ENCODE data around the gene TMEM182.

TMEM182 gene

GRCh38 chr2:102768253-102768652 lies 6.4 kb downstream of the TMEM182 start:
- DNase-seq (ENCODE audit: low spot score): no peak

- no peak for DNase-seq (ENCODE audit: low spot score)
These were observed 7.1 kb downstream of the TMEM182 start for GRCh38 chr2:102768892-102769291.

- no peak for DNase-seq (ENCODE audit: low spot score)
These were observed 8.7 kb downstream of the TMEM182 start for GRCh38 chr2:102770506-102770905.

- DNase-seq (ENCODE audit: low spot score): no peak
These were observed 9.3 kb downstream of the TMEM182 start for GRCh38 chr2:102771114-102771513.

- no peak for DNase-seq (ENCODE audit: low spot score)
These were observed 10.8 kb downstream of the TMEM182 start for GRCh38 chr2:102772659-102773058.

GRCh38 chr2:102773149-102773705 lies 11.4 kb downstream of the TMEM182 start:
- DNase-seq (ENCODE audit: low spot score): no peak

- no peak for DNase-seq (ENCODE audit: low spot score)
These were observed 16.4 kb downstream of the TMEM182 start for GRCh38 chr2:102778260-102778659.

GRCh38 chr2:102780467-102780866 lies 18.6 kb downstream of the TMEM182 start:
- DNase-seq (ENCODE audit: low spot score): no peak

GRCh38 chr2:102782187-102782586 lies 20.4 kb downstream of the TMEM182 start:
- no peak for DNase-seq (ENCODE audit: low spot score)

GRCh38 chr2:102782933-102783332 lies 21.1 kb downstream of the TMEM182 start:
- DNase-seq (ENCODE audit: low spot score): no peak

- no peak for DNase-seq (ENCODE audit: low spot score)
These were observed 21.8 kb downstream of the TMEM182 start for GRCh38 chr2:102783506-102784183.

- no peak for DNase-seq (ENCODE audit: low spot score)
These were observed 23.1 kb downstream of the TMEM182 start for GRCh38 chr2:102784940-102785339.

- DNase-seq (ENCODE audit: low spot score): no peak
These were observed 26.5 kb downstream of the TMEM182 start for GRCh38 chr2:102788216-102788884.

GRCh38 chr2:102788885-102789260 lies 27.0 kb downstream of the TMEM182 start:
- no peak for DNase-seq (ENCODE audit: low spot score)

- DNase-seq (ENCODE audit: low spot score): no peak
These were observed 27.7 kb downstream of the TMEM182 start for GRCh38 chr2:102789349-102790090.

GRCh38 chr2:102790091-102790455 lies 28.2 kb downstream of the TMEM182 start:
- no peak for DNase-seq (ENCODE audit: low spot score)

- DNase-seq (ENCODE audit: low spot score): no peak
These were observed 30.9 kb downstream of the TMEM182 start for GRCh38 chr2:102792568-102793208.

- no peak for DNase-seq (ENCODE audit: low spot score)
These were observed 33.8 kb downstream of the TMEM182 start for GRCh38 chr2:102795641-102796040.

- no peak for DNase-seq (ENCODE audit: low spot score)
These were observed 34.5 kb downstream of the TMEM182 start for GRCh38 chr2:102796337-102796736.

- DNase-seq (ENCODE audit: low spot score): no peak
These were observed 35.7 kb downstream of the TMEM182 start for GRCh38 chr2:102797486-102797885.

- no peak for DNase-seq (ENCODE audit: low spot score)
These were observed 36.4 kb downstream of the TMEM182 start for GRCh38 chr2:102798181-102798580.

- no peak for DNase-seq (ENCODE audit: low spot score)
These were observed 39.4 kb downstream of the TMEM182 start for GRCh38 chr2:102801098-102801718.
